Fibroblast of mammary gland (primary cell): ENCODE data around the gene LRPPRC.

Source experiments
- DNase-seq: peaks from one replicate; pipeline ENCODE4 v3.0.0-alpha.2; 2010; ENCODE audit warnings: low read depth
- H3K4me3 ChIP-seq: 2 replicates; pipeline ENCODE4 v1.5.1; 2011; ENCODE audit warnings: low read depth, mild to moderate bottlenecking, low read length, moderate library complexity; ENCODE audit not compliant: control insufficient read depth
- CTCF ChIP-seq: conservative IDR thresholded peaks from 2 replicates; pipeline ENCODE4 v1.5.1; 2011; ENCODE audit warnings: low read depth, low read length, inconsistent platforms; ENCODE audit not compliant: control insufficient read depth, insufficient read depth

LRPPRC gene

GRCh38 chr2:43985359-43985758 is 10.4 kb downstream of the LRPPRC start:
- TF ChIP-seq CTCF, result no peak
- DNase-seq, result no peak
- H3K4me3 ChIP-seq, result no peak overlapping the region

GRCh38 chr2:43984533-43984932 is 11.3 kb downstream of the LRPPRC start:
- no peak overlapping the region for H3K4me3 ChIP-seq
- no peak for DNase-seq
- TF ChIP-seq CTCF, result no peak

- TF ChIP-seq CTCF, result no peak
- DNase-seq, result no peak
- H3K4me3 ChIP-seq, result no peak overlapping the region
Measured at GRCh38 chr2:43980902-43981301, 14.9 kb downstream of the LRPPRC start.

DNA sequence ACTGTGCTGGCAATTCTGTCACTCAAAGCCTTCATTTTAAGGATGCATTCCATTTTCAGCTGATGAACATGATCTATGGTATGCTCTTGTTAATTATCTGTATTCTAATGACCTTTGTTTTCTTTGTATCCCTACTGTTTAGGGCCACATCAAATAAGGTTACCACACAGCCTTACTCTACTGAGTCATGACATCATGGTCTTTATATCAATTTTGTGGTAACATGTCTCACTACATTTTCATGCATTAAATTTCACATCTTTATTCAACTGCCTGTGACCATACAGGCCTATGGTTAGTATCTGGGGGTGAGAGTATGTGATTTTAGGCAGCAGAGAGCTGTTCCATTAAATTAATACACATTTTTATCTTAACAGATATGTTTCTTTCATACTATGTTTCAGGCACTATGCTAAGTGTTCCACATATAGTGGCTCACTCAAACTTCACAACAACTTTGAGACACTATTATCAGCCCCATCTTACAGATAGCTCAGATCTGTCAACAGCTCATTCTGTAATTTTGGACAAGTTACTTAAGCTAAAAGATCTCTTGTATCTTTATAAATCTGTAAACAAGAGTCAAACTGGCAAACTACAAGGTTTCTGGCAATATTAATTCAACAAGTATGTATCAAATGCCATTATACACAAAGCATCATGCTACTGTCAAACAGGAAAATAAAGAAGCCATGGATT is 18.0 kb downstream of the LRPPRC start:
- no peak for TF ChIP-seq CTCF
- no peak for DNase-seq
- H3K4me3 ChIP-seq, result no peak overlapping the region

GRCh38 chr2:43960921-43961320 is 34.9 kb downstream of the LRPPRC start:
- no peak for TF ChIP-seq CTCF
- no peak for DNase-seq
- H3K4me3 ChIP-seq, result no peak overlapping the region

DNA sequence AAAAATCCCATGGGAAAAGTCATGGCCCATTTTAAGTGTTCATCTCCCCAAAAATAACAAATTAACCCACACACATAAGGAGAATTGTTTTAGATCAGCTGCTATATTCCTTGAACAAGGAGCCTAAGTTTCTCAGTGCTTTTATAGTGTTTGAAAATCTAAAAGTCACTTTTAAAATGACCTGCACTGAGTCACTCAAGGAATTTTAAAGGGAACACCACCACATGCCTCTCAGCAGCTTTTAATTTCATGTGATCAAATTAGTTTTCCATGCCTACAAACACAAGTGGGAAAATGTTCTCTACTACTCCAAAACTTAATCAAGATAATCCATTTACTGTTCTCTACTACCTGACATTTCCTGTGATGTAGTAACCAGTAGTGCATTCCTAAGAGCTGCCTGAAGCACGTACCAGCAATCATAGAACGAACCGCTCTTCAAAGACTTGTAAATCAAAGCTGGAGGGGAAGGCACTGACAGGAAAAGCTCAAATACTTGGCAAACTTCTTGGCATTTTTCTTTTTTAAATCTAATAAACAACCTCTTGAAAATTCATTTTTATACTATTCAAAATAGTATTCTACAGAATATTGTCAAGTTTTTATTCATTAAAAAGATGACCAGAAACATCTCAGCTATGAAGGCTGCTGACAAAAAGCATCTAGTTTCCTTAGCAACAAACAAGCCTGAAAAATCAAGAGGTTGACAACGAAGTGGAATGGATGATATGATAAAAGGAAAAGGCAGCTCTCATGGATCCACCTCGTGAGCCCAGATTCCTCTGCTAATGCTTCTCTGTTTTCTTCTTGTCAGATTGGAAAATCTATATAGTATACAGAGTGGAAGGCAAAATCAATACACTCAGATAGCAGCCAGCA is 37.2 kb downstream of the LRPPRC start:
- no peak for DNase-seq
- no peak overlapping the region for H3K4me3 ChIP-seq
- no peak for TF ChIP-seq CTCF
